Spleen (tissue), 7 donors: ENCODE measurements around the gene MR1.

ENCODE experiments used
- POLR2A ChIP-seq, 3 donors: fragments of 450-650 bp; IDR thresholded peaks; one replicate each; pipeline ENCODE4 v1.5.1; 2017; ENCODE audit warnings: antibody characterized with exemption in 3 of 3, mild to moderate bottlenecking in 1 of 3
- POLR2AphosphoS5 ChIP-seq, 3 donors: sonication (generic); formaldehyde crosslinking; IDR thresholded peaks; one replicate each; pipeline ENCODE4 v1.5.1; 2017; ENCODE audit warnings: antibody characterized with exemption in 3 of 3
- TF ChIP-seq, protein P1 (sequence below), 11 experiments: fragments of 200-600 bp in 7 of 11; fragments of 450-650 bp in 4 of 11; sonication (generic) in 4 of 11; IDR thresholded peaks in 8 of 11; conservative IDR thresholded peaks in 3 of 11; 1 replicate in 7 of 11; 2 replicates in 4 of 11; pipeline versions ENCODE4 v1.4.0 to v1.8.0; 2016 to 2021; ENCODE audit warnings: antibody characterized with exemption in 11 of 11, inconsistent platforms in 4 of 11, mild to moderate bottlenecking in 1 of 11
- donor health status: DM: no; HTN: no; CAD: no; lungs with moderate emphysema.
- donor health status: DM: no; HTN: no; CAD: no.
- donor health status: DM: no; HTN: no; CAD: no.

DNA sequence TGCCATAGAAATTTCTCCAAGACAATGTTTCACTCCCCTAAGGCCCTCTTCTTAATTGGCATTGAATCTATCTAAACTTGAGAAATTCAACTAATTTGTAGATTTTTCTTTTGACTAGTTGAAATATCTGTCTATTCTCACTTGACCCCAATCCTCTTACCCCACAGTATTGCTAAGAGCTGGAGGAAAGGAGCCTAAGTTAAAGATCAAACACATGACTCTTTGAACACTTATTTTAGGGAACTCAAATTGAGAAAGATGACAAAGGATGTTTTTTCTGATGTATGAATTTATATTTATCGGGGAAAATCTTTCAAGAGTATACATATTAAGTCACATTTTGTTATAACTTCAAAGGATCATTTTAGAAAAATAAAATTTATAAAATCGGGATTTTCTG is 3.6 kb downstream of the MR1 start:
- TF ChIP-seq, protein P1, sequence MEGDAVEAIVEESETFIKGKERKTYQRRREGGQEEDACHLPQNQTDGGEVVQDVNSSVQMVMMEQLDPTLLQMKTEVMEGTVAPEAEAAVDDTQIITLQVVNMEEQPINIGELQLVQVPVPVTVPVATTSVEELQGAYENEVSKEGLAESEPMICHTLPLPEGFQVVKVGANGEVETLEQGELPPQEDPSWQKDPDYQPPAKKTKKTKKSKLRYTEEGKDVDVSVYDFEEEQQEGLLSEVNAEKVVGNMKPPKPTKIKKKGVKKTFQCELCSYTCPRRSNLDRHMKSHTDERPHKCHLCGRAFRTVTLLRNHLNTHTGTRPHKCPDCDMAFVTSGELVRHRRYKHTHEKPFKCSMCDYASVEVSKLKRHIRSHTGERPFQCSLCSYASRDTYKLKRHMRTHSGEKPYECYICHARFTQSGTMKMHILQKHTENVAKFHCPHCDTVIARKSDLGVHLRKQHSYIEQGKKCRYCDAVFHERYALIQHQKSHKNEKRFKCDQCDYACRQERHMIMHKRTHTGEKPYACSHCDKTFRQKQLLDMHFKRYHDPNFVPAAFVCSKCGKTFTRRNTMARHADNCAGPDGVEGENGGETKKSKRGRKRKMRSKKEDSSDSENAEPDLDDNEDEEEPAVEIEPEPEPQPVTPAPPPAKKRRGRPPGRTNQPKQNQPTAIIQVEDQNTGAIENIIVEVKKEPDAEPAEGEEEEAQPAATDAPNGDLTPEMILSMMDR (IDR thresholded peaks at IDR 0.05 in 8 of 11, conservative IDR thresholded peaks at IDR 0.05 in 3 of 11) = no peak
- no peak for TF ChIP-seq POLR2A (IDR thresholded peaks at IDR 0.05)
- TF ChIP-seq POLR2AphosphoS5 (IDR thresholded peaks at IDR 0.05) = no peak
